ENCODE measurements around the gene CD81. TPM values are rescaled to one million over a fixed set of nuclear protein-coding genes. Genes with fewer than 3 reads are reported as not detected.

Gene CD81
- total RNA-seq, 1 experiment from 2014 or later: 296 TPM

DNA sequence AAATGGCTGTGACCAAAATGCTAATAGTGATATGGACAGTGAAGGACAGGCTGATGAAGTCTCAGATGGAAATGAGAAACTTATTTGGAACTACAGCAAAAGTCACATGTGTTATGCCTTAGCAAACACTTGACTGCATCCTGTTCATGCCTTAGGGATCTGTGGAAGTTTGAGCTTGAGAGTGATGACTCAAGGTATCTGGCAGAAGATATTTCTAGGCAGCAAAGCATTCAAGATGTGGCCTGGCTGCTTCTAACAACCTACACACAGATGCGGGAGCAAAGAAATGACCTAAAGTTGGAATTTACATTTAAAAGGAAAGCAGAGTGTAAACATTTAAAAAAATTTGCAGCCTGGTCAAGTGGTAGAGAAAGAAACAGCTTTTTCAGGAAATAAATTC lies 28.1 kb upstream of the CD81 start:
- no TSS peak for BruUV-seq (replicated peaks)
- no peak for DNase-seq (ENCODE audit: low read depth, low spot score)

More for the DNA sequence above, 28.1 kb upstream of the CD81 start:
- Histone ChIP-seq H3K27ac (ENCODE audit: low read depth, low read length) (no peak overlapping the region), H3K4me2 (ENCODE audit: low read length) (no peak overlapping the region), H3K36me3 (ENCODE audit: control insufficient read depth in 1 of 2, insufficient read depth in 2 of 2, low read length in 2 of 2) (no peaks in the 10 kb centered on the region), H3K9ac (ENCODE audit: low read length) (no peak overlapping the region), H3K9me2 (ENCODE audit: insufficient read depth) (no peaks in the 10 kb centered on the region), H3K4me1 (ENCODE audit: control insufficient read depth in 1 of 2, insufficient read depth in 2 of 2, low read length in 2 of 2) (no peaks in the 10 kb centered on the region), H4K20me1 (ENCODE audit: insufficient read depth) (no peaks in the 10 kb centered on the region), H3K27me3 (ENCODE audit: insufficient read depth, low read length) (peaks cover 3% of the 10 kb centered on the region; the same call in 1 of the 2 replicates), H3K79me2 (ENCODE audit: insufficient read depth, low read length) (no peaks in the 10 kb centered on the region), H3K4me3 (replicated peaks in 1 of 2; ENCODE audit: low read depth in 1 of 2, low read length in 2 of 2) (no peak overlapping the region), H2AFZ (ENCODE audit: low read depth, low read length, poor library complexity, severe bottlenecking) (no peak overlapping the region), H3K9me3 (ENCODE audit: control insufficient read depth in 1 of 2, insufficient read depth in 1 of 2, low read depth in 1 of 2, low read length in 2 of 2) (no peaks in the 10 kb centered on the region)
- TF ChIP-seq, protein P1, sequence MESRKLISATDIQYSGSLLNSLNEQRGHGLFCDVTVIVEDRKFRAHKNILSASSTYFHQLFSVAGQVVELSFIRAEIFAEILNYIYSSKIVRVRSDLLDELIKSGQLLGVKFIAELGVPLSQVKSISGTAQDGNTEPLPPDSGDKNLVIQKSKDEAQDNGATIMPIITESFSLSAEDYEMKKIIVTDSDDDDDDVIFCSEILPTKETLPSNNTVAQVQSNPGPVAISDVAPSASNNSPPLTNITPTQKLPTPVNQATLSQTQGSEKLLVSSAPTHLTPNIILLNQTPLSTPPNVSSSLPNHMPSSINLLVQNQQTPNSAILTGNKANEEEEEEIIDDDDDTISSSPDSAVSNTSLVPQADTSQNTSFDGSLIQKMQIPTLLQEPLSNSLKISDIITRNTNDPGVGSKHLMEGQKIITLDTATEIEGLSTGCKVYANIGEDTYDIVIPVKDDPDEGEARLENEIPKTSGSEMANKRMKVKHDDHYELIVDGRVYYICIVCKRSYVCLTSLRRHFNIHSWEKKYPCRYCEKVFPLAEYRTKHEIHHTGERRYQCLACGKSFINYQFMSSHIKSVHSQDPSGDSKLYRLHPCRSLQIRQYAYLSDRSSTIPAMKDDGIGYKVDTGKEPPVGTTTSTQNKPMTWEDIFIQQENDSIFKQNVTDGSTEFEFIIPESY (IDR thresholded peaks at IDR 0.05; ENCODE audit: extremely low read depth, insufficient replicate concordance, low read length): no peak
- TF ChIP-seq ZNF274 (IDR thresholded peaks at IDR 0.05; ENCODE audit: low read depth, low read length) (no peak), ZFX (IDR thresholded peaks at IDR 0.05) (no peak), JUND (IDR thresholded peaks at IDR 0.05) (no peak), EGR1 (IDR thresholded peaks at IDR 0.05; ENCODE audit: low read depth) (no peak), SRF (IDR thresholded peaks at IDR 0.05; ENCODE audit: low read depth) (no peak), ELF1 (IDR thresholded peaks at IDR 0.05; ENCODE audit: borderline replicate concordance, low read depth) (no peak), RAD21 (IDR thresholded peaks at IDR 0.05; ENCODE audit: low read depth) (no peak)
- TF ChIP-seq, protein P2, sequence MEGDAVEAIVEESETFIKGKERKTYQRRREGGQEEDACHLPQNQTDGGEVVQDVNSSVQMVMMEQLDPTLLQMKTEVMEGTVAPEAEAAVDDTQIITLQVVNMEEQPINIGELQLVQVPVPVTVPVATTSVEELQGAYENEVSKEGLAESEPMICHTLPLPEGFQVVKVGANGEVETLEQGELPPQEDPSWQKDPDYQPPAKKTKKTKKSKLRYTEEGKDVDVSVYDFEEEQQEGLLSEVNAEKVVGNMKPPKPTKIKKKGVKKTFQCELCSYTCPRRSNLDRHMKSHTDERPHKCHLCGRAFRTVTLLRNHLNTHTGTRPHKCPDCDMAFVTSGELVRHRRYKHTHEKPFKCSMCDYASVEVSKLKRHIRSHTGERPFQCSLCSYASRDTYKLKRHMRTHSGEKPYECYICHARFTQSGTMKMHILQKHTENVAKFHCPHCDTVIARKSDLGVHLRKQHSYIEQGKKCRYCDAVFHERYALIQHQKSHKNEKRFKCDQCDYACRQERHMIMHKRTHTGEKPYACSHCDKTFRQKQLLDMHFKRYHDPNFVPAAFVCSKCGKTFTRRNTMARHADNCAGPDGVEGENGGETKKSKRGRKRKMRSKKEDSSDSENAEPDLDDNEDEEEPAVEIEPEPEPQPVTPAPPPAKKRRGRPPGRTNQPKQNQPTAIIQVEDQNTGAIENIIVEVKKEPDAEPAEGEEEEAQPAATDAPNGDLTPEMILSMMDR (IDR thresholded peaks at IDR 0.05 in 2 of 3, conservative IDR thresholded peaks at IDR 0.05 in 1 of 3; ENCODE audit: borderline replicate concordance in 1 of 3, insufficient read depth in 1 of 3, low read depth in 2 of 3, low read length in 2 of 3): no peak
- TF ChIP-seq, protein P3, sequence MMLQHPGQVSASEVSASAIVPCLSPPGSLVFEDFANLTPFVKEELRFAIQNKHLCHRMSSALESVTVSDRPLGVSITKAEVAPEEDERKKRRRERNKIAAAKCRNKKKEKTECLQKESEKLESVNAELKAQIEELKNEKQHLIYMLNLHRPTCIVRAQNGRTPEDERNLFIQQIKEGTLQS (IDR thresholded peaks at IDR 0.05): no peak
- TF ChIP-seq, protein P4, sequence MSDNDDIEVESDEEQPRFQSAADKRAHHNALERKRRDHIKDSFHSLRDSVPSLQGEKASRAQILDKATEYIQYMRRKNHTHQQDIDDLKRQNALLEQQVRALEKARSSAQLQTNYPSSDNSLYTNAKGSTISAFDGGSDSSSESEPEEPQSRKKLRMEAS (IDR thresholded peaks at IDR 0.05): no peak
- RAD21 ChIA-PET (ENCODE audit: low non-redundant PET in 1 of 2, low total read pairs in 2 of 2, uncharacterized antibody in 2 of 2, unreplicated experiment in 2 of 2): no interaction called here
- ATAC-seq: no peak
- intact Hi-C loops (cut with micrococcal nuclease): no loop called here
- CTCF ChIA-PET: no interaction called here
- POLR2A ChIA-PET: no interaction called here

Measured in HCT116 (cell line).